Stimulated activated CD8-positive, alpha-beta memory T cell treated with anti-CD3 and anti-CD28 coated beads, Interleukin-4, amount 100 ng/mL, for 1 hour (primary cell): ENCODE measurements around the gene DHRS13.
"Not testable (repeated sequence)": the region's sequence is repeated elsewhere in the genome, so short reads cannot be mapped to it uniquely, and the experiment has no call there.

Experiments
- DNase-seq, 2 donors: peaks; one replicate each; pipeline ENCODE4 v3.0.0-alpha.2; 2020; ENCODE audit warnings: low read depth in 2 of 2, low spot score in 1 of 2

Gene DHRS13

DNA sequence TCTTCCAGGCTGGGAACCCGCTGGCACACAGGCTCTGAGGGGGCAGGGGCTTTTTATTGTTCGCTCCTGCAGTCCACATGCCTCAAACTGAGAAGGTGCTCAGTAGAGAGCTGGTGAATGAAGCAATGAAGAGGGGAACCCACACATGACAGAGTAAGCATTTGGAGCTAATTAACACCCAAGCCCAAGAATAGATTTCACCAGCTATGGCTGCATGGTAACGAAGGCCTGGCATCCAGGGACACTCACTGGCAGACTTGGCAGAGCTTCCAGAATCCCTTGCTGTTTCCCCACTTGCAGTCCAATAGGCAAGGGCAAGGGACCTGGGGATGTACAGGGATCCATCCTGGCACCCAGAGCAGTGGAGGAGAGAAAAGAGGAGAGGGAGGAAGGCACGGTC lies 17.5 kb downstream of the DHRS13 start:
- DNase-seq = no peak

DNA sequence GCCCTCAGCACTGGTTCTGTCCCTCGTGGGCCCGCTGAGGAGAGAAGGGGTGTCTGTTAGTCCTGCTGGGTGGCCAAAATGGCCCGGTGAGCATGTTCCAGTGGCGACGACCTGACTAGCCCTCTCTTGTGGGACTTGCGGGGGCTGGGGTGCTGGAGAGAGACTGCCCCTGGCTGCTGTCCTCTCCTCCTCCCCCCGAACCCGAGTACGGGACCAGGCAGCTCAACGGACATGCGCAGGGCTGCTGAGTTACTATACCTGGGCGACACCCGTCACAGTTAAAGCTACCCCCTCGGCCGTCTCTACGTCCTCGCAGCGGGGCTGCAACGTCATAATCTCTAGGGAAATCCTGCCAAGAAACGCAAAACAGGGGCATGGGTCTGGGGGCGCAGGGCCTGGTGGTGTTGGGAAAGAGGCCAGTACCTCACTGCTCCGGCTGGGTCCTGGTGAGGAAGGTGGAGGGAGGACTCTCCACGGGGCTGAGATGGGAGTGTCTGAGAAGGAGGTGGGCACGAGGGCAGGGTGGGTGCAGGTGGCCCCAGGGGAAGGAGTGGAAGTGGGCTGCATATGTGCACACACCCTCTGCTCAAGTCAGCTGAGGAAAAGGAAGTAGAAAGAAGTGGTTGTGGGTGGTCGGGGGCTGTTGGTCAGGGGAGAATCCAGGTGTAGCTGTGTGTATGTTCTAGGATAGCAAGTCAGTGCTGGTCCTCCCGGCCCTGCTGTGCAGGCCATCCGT lies 18.7 kb downstream of the DHRS13 start:
- no peak for DNase-seq

DNA sequence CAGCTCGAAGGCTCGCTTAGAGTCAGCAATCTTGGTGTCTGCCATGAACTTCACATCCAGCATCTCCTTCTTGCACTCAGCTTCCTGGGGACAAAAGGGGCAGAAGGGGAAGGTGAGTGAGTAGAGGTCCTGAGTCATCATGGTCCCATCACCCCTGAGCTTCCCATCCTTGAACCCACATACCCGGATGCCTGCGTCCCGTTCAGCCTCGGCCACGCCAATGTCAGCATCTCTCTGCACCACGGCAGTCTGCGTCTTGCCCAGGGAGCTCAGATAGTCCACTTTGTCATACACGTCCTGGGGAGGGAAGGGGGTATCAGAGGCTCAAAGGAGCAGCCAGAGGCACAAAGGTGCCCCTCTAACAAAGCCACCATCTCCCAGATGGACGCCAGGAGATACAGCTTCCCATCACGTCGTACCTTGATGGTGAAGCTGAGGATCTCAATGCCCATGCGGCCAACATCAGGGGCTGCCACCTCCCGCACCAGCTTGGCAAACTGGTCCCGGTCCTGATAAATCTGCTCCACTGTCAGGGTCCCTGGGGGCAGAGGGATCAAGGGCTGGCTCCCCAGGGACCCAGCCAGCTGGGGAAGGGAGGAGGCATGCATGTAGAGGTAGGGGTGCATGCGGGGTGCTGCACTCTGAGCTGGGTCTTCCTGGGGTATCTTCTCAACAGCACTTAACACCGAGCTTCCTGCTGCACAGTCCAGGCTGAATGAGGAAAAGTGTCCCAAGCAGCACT lies 20.6 kb downstream of the DHRS13 start:
- no peak for DNase-seq

DNA sequence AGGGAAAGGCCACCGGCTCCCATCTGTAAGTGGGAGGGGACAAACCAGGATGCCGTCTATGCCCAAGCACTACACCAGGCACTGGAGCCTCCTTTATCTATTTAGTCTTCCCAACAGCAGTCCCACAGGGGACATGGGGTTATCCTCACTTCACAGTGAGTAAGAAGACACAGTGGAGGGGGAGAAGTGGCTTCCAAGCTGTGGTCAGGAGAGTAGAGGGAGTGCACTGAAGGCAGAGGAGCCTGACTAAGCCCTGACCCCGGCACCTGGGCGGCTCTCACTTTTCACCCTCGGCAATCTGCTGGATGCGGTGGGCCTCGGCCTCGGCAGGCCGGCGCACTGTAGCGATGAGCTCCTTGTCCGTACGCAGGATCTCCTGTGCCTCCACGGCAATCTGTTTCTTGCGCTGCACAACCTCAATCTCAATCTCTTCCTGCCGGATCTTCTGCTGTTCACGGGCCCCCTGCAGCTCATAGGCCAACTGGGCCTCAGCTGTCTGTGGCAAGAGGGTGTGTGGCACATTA lies 21.3 kb downstream of the DHRS13 start:
- no peak for DNase-seq

DNA sequence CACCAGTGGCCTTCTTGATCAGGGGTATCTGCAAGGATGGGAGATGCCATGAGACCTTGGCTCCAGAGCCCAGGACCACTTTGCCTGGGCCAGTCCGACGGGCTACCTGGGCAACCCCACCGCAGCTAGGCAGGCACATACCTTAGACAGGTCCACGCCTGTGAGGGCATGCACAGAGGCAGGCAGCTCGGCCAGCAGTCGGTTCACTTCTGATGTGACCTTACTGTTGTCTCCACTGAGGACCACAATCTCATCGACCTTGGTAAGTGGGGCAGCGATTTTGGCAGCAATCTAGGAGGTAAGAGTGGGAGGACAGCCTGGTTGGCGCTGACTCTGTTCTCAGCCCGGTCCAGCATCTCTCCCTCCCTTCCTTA lies 22.3 kb downstream of the DHRS13 start:
- DNase-seq = no peak

DNA sequence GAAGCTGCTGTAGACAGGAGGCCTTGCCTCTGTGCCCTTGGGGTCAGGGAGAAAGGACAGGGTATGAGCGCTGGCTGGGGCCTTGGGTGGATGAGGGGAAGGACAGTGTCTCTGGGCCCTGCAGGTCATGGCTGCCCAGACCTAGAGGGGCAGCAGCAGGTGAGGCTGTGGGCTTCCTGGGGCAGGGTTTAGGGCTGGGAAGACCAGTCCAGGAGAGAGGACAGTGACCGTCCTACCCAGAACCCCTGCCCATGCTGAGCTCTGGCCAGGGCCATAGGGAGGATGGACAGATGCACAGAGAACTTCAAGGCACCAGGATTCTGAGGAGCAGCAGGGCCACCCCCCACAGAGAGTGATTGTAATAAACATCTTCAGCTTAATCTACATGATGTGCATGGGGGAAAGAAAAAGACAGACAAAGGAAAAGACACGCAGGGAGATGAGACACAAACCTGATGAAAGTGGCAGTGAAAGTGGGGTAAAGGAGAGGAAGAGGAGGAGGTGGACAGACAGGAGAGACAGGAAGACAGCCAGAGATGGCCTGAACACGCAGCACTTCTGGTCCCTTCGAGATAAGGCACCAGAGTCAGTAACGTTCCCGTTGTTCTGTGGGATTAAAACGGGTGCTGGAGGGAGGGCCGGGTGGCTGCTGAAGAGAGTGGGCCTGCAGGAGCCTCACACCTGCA lies 22.9 kb downstream of the DHRS13 start:
- DNase-seq = no peak

DNA sequence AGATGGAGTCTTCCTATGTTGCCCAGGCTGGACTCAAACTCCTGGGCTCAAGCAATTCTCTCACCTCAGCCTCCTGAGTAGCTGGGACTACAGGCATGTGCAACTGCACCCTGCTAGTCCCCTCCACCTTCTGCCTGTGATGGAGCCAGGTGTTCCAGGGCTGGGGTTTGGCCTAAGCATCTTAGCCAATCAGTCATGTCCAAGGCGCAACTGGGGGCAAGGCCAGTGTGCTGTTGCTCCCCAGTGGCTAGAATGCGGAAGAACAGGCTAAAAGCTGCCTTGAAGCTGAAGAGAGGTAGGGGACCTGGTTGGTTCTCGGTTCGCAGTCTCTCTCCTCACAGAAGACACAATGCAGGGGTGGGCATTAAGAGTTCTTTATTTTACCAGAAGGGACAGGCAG lies 23.9 kb downstream of the DHRS13 start:
- no peak for DNase-seq

DNA sequence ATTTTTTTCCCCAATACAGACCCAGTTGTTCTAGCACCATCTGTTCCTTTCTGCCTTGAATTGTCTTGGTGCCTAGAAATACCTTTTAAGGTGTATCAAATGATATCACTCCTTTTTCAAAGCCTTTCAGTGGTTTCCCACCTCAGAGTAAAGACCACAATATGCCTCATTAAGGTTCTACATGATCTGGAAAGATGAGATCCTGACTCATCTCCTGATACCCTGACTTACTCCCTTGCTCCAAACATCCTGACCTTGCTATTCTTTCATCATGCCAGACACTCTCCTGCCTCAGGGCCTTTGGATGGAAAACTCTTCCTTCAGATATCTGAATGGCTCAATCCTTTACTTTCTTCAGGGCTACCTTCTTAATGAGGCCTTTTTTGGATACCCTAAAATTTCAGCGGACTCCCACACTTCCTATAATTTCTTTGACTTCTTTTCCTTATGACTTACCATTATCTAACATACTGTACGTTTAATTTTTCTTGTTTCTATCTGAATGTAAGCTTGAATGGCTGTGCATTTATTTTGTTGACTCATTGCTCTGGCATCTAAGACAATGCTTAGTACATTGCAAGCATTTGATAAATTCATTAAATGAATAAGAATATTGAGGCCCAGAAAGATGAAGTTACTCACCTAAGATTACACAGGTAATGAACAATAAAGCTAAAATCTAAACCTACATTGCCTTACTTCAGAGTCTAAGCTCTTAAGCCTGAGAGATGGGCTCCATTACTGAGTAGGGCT lies 24.5 kb downstream of the DHRS13 start:
- DNase-seq = no peak

DNA sequence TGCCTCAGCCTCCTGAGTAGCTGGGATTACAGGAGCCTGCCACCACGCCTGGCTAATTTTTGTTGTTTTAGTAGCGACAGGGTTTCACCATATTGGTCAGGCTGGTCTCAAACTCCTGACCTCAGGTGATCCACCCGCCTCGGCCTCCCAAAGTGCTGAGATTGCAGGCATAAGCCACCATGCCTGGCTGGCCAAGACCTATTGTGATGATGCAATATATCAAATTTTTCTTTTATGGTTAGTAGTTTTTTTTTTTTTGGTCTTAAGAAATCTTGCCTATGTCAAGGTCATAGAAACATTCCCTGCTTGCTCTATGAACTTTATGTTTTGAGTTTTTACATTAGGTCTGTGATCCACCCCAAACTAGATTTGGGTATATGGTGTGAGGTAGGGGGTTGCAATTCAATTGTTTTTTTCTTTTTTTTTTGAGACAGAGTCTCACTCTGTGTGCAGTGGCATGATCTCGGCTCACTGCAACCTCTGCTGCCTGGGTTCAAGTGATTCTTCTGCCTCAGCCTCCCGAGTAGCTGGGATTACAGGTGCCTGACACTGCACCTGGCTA lies 25.6 kb downstream of the DHRS13 start:
- DNase-seq = not testable (repeated sequence)

DNA sequence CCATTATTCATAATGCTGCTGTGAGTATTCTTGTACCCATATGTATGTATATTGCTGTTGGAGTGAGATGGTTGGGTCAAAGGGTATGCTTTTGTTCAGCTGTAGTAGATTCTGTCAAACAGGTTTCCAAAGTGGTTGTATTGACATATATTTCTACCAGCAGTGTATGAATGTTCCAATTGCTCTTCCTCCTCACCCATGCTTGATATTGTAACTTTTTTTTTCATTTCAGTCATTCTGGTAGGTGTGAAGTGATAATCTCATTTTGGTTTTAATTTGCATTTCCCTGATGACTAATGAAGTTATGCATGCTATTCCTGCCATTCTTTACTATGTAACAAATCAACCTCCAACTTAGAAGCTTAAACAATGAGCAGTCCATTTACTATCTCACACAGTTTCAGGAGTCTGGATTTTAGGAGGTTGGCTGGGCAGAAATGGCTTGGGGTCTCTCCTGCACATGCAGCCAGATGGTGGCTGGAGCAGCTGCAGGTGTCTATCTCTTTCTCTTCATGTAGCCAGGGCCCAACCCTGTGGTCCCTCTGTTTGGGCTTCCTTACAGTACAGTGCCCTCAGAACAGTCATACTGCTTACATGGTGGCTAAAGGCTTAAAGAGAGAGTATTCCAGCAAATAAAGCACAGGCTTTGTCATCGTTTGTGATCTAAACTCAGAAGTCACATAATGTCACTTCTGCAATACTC lies 26.9 kb downstream of the DHRS13 start:
- DNase-seq = no peak

DNA sequence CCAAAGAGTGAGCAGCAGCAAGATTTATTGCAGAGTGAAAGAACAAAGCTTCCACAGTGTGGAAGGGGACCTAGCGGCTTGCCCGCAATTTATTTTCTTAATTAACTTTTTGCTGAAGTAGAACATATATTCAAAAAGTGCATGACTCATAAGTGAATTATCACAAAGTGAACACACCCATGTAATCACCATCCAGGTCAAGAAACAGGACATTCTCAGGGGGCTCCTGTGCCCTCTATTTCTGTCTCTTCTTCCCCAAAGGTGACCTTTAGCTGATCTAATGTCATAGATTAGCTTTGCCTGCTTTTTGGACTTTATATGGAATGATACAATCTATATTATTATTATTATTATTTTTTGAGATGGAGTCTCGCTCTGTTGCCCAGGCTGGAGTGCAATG lies 28.1 kb downstream of the DHRS13 start:
- no peak for DNase-seq

DNA sequence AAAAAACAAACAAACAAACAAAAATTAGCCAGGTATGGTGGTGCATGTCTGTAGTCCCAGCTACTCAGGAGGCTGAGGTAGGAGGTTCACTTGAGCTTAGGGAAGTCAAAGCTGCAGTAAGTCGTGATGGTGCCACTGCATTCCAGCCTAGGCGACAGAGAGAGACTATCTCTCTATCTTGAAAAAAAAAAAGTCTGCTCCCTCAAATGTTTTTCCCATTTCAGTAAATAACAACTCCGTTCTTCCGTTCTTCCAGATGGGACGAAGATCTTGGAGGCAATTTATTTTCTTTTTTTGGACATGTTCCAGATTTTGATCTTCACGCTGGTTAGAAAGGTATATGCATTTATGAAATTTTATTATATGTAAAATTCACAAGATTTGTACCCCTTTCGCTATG lies 29.0 kb downstream of the DHRS13 start:
- DNase-seq = no peak

DNA sequence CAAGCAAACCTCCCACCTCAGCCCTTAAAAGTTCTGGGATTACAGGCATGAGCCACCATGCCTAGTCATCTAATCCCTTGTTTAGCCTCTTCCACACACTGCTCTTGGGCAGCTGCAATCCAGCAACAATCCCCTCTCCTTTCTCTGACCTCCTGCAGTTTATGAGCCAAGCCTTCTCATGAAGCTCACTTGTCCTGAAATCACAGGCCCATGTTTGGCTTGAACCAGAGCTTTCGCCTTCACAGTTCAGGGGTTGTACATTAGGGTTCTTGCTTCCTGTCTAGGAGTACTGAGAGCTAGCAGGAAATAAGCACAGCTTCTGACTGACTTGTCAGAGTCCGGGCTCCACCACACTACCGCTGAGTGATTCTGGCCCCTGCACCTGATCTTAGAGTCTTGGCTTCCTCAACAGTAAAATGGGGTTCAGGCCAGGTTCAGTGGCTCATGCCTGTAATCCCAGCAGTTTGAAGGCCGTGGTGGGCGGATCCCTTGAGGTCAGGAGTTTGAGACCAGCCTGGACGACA lies 31.8 kb downstream of the DHRS13 start:
- DNase-seq = no peak

DNA sequence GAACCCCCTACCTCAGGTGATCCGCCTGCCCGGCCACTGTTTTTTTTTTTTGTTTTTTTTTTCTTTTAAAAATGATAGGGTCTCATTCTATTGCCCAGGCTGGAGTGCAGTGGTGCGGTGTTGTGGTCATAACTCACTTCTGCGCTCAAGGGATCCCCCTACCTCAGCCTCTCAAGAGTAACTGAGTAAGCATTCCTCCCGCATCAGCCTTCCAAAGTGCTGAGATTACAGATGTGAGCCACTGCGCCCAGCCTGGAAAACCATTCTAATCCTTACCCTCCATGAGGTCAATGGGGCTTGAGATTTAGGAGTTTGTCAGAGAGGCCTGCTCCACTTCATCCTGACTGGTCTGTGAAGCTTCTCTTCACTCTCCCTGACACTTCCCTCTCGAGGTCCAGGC lies 35.6 kb downstream of the DHRS13 start:
- DNase-seq = no peak

DNA sequence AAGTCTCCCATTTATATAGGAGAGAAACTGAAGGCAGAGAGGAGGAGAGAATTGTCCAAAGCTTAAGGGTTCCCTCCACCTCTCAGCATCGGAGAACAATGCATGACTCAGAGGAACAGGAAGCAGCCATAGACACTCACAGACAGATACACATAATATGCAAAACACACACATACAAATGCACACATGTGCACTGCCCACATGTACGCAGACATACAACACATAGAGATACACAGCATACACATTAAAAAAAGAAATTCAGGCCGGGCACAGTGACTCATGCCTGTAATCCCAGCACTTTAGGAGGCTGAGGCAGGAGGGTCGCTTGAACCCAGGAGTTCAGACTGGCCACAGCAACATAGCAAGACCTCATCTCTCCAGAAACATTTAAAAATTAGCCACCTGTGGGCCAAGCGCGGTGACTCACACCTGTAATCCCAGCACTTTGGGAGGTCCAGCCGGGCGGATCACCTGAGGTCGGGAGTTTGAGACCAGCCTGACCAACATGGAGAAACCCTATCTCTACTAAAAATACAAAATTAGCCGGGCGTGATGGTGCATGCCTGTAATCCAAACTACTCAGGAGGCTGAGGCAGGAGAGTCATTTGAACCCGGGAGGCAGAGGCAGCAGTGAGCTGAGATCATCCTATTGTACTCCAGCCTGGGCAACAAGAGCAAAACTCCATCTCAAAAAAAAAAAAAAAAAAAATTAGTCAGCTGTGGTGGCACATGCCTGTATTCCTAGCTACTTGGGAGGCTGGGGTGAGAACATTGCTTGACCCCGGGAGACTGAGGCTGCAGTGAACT lies 36.7 kb downstream of the DHRS13 start:
- DNase-seq = no peak

DNA sequence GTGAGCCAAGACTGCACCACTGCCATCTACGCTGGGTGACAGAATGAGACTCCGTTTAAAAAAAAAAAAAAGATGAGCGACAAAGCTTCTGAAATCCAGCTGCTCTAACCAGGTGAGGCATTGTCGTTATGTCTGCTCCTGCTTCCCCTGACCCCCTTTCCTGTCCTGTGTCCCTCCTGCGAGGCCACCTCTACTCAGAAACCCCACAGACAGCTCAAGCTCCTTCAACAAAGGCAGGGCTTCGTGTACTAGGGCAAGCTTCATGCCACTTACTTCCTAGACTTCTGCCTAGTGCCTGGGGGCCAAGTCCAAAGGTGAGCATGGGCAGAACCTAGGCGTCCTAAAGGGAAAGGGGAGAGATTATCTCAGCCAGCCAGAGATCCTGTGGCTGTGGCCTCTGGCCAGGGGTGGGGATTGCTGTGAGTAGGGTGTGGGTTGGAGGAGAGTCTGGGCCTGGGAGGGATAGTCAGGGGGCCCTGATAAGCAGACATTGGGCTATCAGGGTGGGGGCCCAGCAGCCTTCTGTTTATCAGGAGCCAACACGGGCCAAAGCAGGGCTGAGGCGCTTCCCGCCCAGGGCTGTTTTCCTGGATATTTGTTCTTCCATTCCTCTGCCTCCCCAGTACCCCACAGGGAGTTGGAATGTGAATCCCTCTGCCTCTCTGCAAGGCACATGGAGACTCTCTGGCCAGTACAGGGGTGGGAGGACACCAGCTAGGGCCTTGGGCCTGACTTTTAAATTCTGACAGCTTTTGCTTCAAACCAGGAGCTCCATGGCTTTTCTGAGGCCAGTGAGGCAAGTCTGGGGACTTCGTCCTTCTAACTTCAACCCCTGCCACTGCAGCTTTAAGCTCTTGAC lies 37.7 kb downstream of the DHRS13 start:
- no peak for DNase-seq

DNA sequence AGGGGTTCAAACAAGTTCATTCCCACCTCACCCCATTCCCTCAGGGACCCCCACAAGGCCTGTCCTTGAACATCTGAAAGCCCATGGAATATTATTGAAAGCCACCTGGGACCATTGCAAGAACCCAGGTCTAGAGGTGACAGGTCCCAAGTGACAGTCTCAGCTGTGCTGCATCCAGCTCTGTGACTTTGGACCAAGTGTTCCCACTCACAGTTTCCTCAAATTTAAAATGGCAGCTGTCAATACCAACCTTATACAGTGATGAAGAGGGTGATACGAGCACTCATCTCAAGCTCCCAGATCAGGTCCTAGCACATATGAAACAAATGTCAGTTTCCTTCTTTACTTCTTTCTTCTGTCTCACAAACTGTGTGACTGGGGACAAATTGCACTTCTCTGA lies 38.9 kb downstream of the DHRS13 start:
- no peak for DNase-seq

DNA sequence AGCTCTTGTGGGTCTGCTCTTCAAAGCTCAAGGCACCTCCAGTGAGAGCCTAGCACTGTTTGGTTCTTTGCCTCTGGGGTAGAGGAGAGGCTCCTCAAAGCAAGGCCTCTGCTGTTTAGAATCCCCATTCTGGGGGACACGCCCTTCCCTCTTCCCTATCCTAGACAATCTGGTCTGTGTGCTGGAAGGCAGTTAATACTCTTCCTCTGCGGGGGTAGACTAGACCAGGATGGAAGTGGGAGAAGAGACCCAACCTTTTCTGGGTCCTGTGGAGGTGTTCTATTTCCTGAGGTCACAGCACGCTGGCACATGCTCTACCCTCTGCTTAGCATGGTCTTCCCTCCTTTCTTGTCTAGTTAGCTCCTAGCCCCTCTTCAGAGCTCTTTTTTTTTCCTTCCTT lies 40.3 kb downstream of the DHRS13 start:
- DNase-seq = no peak
